ENCODE results near the gene SH3BP5.
A peak's percentile ranks its signal among the peaks of the same experiment; 100 is the strongest.

SH3BP5 gene

DNA sequence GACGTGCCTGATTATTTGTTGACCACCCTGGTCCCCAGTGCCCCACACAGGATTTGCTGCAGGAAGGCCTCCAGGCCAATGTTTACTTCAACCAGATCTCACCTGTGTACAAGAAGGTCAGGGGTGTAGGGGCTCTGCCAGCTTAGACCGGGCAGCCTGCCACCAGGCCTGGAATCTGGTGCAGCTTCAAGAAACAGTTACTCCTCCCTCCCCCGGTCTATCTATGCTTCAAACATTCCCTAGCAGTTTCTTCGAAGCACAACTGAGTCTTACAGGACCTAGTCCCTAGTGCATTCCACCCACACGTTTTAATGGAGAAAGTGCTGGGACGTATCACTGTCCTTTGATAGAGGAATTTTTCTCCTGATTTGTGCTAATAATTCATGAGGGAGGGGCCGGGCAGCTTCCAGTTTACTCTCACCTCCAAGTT lies 8.0 kb downstream of the SH3BP5 start:
- no peak for DNase-seq

DNA sequence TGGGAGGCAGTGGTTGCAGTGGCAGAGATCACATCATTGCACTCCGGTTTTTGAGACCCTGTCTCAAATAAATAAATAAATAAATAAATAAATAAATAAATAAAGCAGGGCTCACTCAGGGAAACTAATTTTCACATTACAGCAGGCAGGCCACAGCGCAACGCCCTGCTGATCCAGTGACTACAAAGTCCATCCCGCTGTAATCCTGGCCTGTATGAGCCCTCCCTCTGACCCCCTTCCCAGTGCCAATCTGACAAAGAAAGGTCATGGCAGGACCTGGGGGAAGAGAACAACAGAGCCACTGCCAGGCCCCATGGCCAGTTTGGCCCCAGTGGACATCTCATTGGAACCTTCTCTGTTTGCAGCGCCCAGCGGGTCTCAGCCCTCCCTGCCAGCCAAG lies 9.3 kb downstream of the SH3BP5 start:
- no peak for DNase-seq

- DNase-seq, result no peak
Observed at GRCh38 chr3:15321349-15321748, 11.0 kb downstream of the SH3BP5 start.

DNA sequence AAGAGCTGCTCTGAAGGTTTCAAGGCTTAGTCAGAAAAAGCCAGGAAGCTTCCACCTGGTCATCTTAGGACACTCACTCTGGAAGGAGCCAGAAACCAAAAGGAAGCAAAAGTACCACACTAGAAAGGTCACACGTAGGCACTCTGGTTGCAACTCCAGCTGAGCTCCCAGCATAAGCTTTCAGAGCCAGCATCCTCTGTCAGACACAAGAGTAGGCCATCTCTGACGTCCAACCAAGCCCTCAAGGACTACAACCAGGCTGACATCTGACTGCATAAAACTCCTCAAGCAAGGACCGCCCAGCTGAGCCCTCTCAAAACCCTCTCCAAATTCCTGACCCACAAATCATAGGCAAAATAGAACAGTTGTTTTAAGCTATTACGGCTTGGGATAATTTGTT lies 12.8 kb downstream of the SH3BP5 start:
- no peak for DNase-seq

DNA sequence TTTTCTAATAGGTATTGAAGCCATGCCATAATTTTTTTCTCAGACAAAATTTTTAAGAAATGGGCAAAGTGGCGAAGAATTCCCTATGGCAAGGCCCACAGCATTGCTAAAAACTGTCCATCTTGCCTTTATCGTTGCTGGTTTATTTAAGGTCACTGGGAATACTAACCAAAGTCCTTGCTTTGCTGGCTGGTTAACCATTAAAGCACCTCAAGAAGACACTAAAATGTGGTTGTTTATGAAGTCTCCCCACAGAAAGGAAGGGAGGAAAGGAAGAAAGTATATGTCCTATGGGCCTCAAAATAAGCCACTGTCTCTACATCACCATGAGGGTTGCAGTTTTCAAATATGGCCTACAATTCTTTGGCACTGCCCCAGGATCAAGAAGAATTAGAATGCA lies 13.2 kb downstream of the SH3BP5 start:
- DNase-seq, result no peak

DNA sequence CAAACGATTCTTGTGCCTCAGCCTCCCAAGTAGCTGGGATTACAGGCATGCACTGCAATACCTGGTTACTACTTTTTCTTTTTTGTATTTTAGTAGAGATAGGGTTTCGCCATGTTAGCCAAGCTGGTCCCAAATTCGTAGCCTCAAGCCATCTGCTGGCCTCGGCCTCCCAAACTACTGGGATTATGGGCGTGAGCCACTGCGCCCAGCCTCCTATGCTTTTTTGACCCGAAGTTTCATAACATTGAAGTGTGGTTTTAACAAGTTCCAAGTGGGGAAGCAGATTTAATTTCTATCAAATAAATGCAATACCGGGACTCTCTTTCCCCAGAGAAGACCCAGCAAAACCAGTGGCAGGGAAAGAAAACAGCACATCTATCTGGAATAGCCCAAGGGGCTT lies 13.7 kb downstream of the SH3BP5 start:
- no peak for DNase-seq

DNA sequence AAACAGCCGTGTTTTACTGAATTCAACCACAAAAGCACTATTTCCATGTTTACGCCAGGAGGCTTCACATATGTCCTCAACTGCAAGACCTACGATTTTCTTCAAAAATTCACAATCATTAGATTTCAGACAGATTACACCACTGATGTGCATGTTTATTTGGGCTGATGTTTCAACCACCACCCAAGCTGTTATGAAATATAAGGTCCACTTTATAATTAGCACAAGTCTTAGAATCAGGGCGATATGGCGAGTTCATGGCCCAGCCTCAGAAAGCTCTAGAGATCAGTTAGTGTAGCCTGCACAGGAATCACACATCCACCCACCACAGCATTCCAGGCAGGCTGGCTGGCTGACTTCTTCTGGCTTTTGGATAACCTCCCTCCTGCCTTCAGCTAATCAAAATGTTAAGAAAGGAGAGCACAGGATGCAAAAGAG lies 15.4 kb downstream of the SH3BP5 start:
- DNase-seq, result no peak

DNA sequence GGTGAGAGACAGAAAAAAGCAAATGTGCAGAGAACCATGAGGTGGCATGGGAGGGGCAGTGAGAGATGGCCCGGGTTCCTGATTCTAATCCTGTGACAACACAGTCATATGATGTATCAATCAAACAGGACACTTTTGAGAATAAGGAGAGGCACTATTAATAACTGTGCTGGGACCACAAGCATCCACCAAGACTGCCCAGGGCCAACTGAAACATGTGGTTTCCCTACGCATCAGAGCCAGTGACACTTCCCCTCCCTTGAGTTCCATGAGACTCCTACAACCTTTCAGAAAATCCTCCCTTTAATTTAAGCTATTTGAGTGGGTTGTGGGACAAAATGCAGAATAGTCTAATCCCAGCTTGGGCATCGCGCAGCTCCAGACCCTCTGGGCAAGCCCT lies 17.4 kb downstream of the SH3BP5 start:
- no peak for DNase-seq

GRCh38 chr3:15314276-15314675 lies 18.1 kb downstream of the SH3BP5 start:
- DNase-seq, result no peak

DNA sequence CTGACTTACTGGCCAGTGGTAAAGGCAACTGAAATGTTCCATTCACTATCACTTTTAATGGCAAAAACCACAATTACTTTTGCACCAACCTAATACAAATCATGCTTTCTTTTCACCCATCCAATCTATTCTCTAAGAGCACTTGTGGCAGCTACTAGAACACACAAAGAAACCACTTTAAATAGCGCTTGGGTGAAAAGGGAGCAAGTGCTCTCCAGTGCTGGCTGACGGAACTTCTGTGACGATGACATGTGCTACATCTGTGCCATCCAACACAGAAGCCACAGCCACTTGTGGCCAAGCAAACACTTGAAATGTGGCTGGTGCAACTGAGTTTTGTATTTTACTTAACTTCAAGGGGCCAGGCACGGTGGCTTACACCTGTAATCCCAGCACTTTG lies 18.9 kb downstream of the SH3BP5 start:
- DNase-seq, result no peak

GRCh38 chr3:15312550-15312949 lies 19.8 kb downstream of the SH3BP5 start:
- DNase-seq, result no peak

DNA sequence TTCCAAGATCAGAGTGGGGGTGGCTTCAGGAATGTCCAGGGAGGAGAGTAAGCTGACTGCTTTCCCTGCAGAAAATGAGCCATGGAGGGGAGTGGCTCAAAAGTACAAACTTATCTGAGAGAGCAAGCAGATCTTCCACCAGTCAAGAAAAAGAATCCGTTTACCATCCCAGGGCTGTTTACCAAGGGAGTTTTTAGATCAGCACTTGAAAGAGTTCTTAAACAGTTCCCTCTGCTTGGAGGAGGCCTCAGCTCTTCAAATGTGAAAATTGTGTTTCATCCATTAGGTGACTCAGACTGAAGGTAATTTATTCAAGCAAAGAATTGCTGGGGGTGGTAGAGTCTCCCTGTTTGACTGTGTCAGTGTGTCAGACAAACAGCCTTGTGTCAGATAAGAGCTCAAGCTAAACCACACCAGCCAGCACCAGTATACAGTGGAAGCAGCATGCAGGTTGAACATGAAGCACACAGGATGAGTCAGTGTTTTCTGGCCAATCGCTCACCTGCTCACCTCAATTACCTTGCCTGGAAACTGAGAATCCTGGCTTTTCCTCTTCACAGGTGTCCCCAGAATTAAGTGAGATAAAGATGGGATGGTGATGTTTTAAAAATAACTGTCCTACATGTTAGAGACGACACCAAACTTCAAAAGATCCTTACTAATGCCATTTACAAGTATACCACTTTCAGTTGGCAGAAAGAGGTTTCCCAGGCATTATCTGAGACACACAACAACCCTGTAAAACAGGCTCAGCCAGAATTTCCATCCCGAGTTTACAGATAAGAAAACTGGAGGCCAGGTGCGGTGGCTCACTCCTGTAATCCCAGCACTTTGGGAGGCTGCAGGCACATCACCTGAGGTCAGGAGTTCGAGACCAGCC lies 21.7 kb downstream of the SH3BP5 start:
- DNase-seq, result peak; percentile 47 to 59

- no peak for DNase-seq
Observed at GRCh38 chr3:15309662-15310335, 22.6 kb downstream of the SH3BP5 start.

- DNase-seq, result no peak
Observed at GRCh38 chr3:15307580-15307979, 24.8 kb downstream of the SH3BP5 start.

GRCh38 chr3:15306979-15307359 lies 25.4 kb downstream of the SH3BP5 start:
- DNase-seq, result no peak

DNA sequence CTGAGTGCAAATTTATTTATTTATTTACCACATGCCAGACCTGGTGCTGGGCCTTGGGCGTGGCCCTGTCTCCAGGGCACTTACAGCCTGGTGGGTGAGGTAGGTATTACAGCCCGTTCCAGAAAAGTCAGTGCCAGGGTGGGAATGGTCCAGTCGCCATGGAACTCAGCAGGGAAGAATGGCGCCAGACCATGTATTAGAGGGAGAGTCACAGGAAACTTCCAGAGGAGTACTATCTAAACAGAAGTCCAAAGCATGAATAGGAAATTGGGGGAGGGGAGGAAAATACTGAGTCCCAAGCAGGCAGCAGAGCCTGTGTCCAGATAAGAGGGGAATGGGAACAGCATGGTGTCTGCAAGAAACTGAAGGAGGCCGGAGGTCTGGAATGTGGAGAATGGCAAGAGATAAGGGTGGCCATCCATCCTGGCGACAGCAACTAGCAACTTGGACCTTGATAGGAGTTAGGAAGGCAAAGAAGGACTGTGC lies 27.0 kb downstream of the SH3BP5 start:
- DNase-seq, result no peak

DNA sequence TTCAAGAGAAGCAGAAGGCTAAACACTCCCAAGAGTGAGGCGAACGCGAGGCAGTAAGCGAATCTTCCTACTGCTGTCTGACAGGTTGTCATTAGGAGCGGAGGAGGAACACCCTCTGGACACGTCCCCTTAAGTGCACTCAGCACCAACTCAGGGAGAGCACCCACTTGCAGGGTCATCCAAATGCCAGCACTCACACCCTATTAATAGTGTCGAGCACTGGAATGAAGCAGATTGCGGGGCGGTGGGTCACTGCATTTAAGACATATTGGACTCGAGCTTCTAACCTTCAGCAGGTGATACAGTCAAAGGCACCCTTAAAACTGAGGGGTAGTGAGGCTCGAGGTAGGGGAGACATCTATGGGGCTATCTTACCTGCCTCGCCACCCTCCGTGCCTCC lies 28.7 kb downstream of the SH3BP5 start:
- DNase-seq, result no peak

GRCh38 chr3:15303216-15303615 lies 29.2 kb downstream of the SH3BP5 start:
- DNase-seq, result no peak

- no peak for DNase-seq
Observed at GRCh38 chr3:15301761-15302160, 30.6 kb downstream of the SH3BP5 start.

- DNase-seq, result no peak
Observed at GRCh38 chr3:15300323-15301078, 31.9 kb downstream of the SH3BP5 start.

GRCh38 chr3:15299036-15299435 lies 33.4 kb downstream of the SH3BP5 start:
- DNase-seq, result no peak

DNA sequence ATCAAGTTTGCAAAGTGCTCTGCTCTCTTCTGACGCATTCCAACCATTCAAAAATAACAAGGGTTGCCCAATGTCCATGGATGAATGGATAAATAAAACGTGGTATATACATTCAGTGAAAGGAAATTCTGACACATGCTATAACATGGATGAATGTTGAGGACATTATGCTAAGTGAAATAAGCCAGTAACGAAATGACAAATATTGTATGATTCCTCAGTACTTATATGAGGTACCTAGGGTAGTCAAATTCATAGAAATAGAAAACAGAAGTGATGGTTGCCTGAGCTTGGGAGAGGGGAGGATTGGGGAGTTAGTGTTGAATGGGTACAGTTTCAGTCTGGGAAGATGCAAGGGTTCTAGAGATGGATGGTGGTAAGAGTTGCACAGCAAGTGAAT lies 33.9 kb downstream of the SH3BP5 start:
- no peak for DNase-seq

GRCh38 chr3:15297608-15298350 lies 34.6 kb downstream of the SH3BP5 start:
- DNase-seq, result no peak
